ENCODE data around the gene IFITM10. TPM values are rescaled to one million over a fixed set of nuclear protein-coding genes. Genes with fewer than 3 reads are reported as not detected.
A peak's percentile ranks its signal among the peaks of the same experiment; 100 is the strongest.

Gene IFITM10
- total RNA-seq, 1 experiment from 2014 or later: 0.59 TPM

- Mint-ChIP-seq H3K4me1 (peaks cover 10 to 16% of the 10 kb centered on the region in 2 experiments), H3K9me3 (peaks cover 0 to 8% of the 10 kb centered on the region in 2 experiments; a peak in 3 of 5 replicates), H3K36me3 (ENCODE audit: insufficient read depth in 1 of 3, low read depth in 3 of 3) (no peaks in the 10 kb centered on the region), H3K27ac (no peak overlapping the region), H3K27me3 (ENCODE audit: low read depth) (peaks cover 52% of the 10 kb centered on the region), H3K4me3 (no peak overlapping the region)
- Histone ChIP-seq H3K23ac (ENCODE audit: insufficient read length, low read depth, low read length) (no peak overlapping the region), H3K27ac (ENCODE audit: insufficient read length, low read depth, low read length) (no peak overlapping the region), H3T11ph (ENCODE audit: low read length) (no peak overlapping the region), H4K5ac (ENCODE audit: insufficient read length, low read depth, low read length) (no peak overlapping the region), H2BK120ac (ENCODE audit: low read depth, low read length, poor library complexity, severe bottlenecking) (no peak overlapping the region), H3K4ac (ENCODE audit: low read depth, low read length) (no peak overlapping the region), H3K23me2 (ENCODE audit: insufficient read length, low read depth, low read length, poor library complexity, severe bottlenecking) (no peaks in the 10 kb centered on the region), H3K9me3 (ENCODE audit: control insufficient read depth, low read depth, low read length) (no peaks in the 10 kb centered on the region), H3K18ac (ENCODE audit: insufficient read length, low read depth, low read length) (no peak overlapping the region), H3K4me2 (ENCODE audit: insufficient read depth, insufficient read length, low read length) (no peak overlapping the region), H2AFZ (ENCODE audit: low read length) (no peak overlapping the region), H3K14ac (ENCODE audit: insufficient read depth, low read length) (no peak overlapping the region), H4K91ac (ENCODE audit: insufficient read length, low read depth, low read length) (no peak overlapping the region), H4K8ac (replicated peaks; ENCODE audit: insufficient read length, low read depth, low read length) (no peak overlapping the region), H2BK5ac (ENCODE audit: insufficient read length, low read length) (no peak overlapping the region), H2BK12ac (ENCODE audit: insufficient read length, low read depth, low read length) (no peak overlapping the region), H3K9ac (ENCODE audit: extremely low read depth, insufficient read length, low read length) (no peak overlapping the region), H2AK5ac (ENCODE audit: insufficient read length, low read length) (no peak overlapping the region), H2BK20ac (ENCODE audit: low read depth, low read length, poor library complexity, severe bottlenecking) (no peak overlapping the region), H2BK15ac (ENCODE audit: low read depth, low read length) (no peak overlapping the region), H3K27me3 (ENCODE audit: insufficient read depth, low read length) (no peaks in the 10 kb centered on the region; the same call in 1 of the 2 replicates), H3K79me1 (ENCODE audit: insufficient read depth, low read depth, low read length, poor library complexity, severe bottlenecking) (no peaks in the 10 kb centered on the region), H4K20me1 (ENCODE audit: control insufficient read depth, insufficient read depth, insufficient read length) (no peaks in the 10 kb centered on the region), H3K4me1 (ENCODE audit: insufficient read depth, low read length) (no peaks in the 10 kb centered on the region), H3K56ac (ENCODE audit: insufficient read length, low read depth, low read length) (no peak overlapping the region), H3K79me2 (ENCODE audit: insufficient read depth, low read length) (no peaks in the 10 kb centered on the region)
- WGBS (ENCODE audit: extremely low coverage, insufficient read length, low lambda C conversion rate): no CpG with 5 or more reads among the region's 16 CpGs
- TF ChIP-seq CTCF (conservative IDR thresholded peaks at IDR 0.05): peak; percentile 26; the same call in 1 of the 3 replicates
- DNase-seq: no peak
These were observed 59.1 kb downstream of the IFITM10 start for GRCh38 chr11:1691026-1691877.

All from H9 (cell line).